Choroid plexus epithelial cell (primary cell): ENCODE measurements around the gene ADAT3.
A peak's percentile ranks its signal among the peaks of the same experiment; 100 is the strongest.

ENCODE experiments used
- DNase-seq: peaks from one replicate; pipeline ENCODE4 v3.0.0-alpha.2; 2010; ENCODE audit warnings: low read depth
- H3K4me3 ChIP-seq: 2 replicates; pipeline ENCODE4 v1.5.1; 2011; ENCODE audit warnings: low read depth, mild to moderate bottlenecking, control low read depth, low read length, moderate library complexity
- TF ChIP-seq, protein P1 (sequence below): conservative IDR thresholded peaks from 2 replicates; pipeline ENCODE4 v1.5.1; 2011; ENCODE audit warnings: low read depth, mild to moderate bottlenecking, control low read depth, inconsistent platforms, low read length, moderate library complexity

Gene ADAT3

DNA sequence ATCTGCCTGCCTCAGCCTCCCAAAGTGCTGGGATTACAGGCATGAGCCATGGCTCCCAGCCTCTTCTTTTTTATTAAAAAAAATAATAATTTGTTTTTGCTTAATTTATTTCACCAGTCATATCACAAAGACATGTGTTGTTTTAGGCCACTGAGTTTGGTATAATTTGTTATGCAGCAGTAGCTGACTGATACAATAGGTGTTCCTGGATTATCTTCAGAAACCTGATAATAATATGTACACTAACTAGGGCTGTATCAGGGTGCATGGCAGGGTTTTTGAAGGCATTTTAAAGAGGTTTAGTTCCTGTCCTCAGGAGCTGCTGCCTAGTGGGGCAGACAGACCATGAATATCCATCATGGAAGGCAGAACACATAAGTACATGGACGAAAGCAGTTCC lies 26.2 kb downstream of the ADAT3 start:
- DNase-seq, result no peak
- no peak overlapping the region for H3K4me3 ChIP-seq
- TF ChIP-seq, protein P1, sequence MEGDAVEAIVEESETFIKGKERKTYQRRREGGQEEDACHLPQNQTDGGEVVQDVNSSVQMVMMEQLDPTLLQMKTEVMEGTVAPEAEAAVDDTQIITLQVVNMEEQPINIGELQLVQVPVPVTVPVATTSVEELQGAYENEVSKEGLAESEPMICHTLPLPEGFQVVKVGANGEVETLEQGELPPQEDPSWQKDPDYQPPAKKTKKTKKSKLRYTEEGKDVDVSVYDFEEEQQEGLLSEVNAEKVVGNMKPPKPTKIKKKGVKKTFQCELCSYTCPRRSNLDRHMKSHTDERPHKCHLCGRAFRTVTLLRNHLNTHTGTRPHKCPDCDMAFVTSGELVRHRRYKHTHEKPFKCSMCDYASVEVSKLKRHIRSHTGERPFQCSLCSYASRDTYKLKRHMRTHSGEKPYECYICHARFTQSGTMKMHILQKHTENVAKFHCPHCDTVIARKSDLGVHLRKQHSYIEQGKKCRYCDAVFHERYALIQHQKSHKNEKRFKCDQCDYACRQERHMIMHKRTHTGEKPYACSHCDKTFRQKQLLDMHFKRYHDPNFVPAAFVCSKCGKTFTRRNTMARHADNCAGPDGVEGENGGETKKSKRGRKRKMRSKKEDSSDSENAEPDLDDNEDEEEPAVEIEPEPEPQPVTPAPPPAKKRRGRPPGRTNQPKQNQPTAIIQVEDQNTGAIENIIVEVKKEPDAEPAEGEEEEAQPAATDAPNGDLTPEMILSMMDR, result no peak

- no peak overlapping the region for H3K4me3 ChIP-seq
- TF ChIP-seq, protein P1, result no peak
- no peak for DNase-seq
These were observed 27.2 kb downstream of the ADAT3 start for GRCh38 chr19:1932395-1932794.

DNA sequence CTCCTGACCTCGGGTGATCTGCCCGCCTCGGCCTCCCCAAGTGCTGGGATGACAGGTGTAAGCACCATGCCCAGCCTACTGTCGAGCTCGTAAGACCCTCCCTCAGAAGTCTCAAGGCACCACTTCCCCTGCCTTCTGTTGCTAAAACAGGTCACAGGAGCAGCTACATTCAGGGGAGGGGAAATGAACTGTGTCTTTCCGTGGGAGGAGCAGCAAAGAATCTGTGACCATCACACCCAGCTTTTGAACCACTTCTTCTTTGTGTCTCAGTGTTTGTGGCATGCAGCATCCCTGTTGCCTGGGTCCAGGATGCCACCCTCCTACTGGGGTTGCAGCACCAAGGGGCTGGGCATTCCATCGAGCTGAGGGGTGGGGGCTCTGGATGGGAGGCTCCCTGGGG lies 28.0 kb downstream of the ADAT3 start:
- TF ChIP-seq, protein P1, result no peak
- no peak overlapping the region for H3K4me3 ChIP-seq
- DNase-seq, result no peak

GRCh38 chr19:1933942-1934341 lies 28.7 kb downstream of the ADAT3 start:
- DNase-seq, result no peak
- no peak overlapping the region for H3K4me3 ChIP-seq
- TF ChIP-seq, protein P1, result no peak

GRCh38 chr19:1935484-1936208 lies 30.4 kb downstream of the ADAT3 start:
- TF ChIP-seq, protein P1, result no peak
- no peak overlapping the region for H3K4me3 ChIP-seq
- DNase-seq, result peak; percentile 57

DNA sequence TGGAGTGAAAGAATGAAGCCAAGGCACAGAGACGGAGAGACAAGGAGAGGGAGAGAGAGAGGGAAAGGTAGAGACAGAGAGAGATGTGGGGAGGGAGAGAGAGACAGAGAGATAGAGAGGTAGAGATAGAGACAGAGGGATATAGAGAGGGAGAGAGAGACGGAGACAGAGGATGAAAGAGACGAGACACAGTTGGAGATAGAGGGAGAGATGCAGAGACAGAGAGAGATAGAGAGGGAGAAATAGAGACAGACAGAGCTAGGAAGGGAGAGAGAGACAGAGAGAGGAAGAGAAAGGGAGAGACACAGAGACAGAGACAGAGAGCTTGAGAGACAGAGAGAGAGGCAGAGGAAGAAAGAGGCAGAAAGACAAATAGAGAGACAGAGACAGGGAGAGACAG lies 31.2 kb downstream of the ADAT3 start:
- no peak for DNase-seq
- TF ChIP-seq, protein P1, result no peak
- no peak overlapping the region for H3K4me3 ChIP-seq
